A673 (cell line): ENCODE measurements around the gene TIGD7. TPM values are rescaled to one million over a fixed set of nuclear protein-coding genes. Genes with fewer than 3 reads are reported as not detected.

ENCODE experiments used
- Bru-seq: library from RNA; stranded (reverse); fragments of 400-500 nt; gene quantifications from one replicate; lab custom pipeline; 2021; lab: Mats Ljungman, UMichigan
- BruChase-seq, 2 experiments: library from RNA; stranded (reverse); fragments of 400-500 nt; gene quantifications; one replicate each; lab custom pipeline; 2021; lab: Mats Ljungman, UMichigan
- BruUV-seq: library from RNA; stranded (reverse); fragments of 400-500 nt; replicated peaks from 2 replicates; lab custom pipeline; 2021; lab: Mats Ljungman, UMichigan
- CTCF ChIA-PET: fragments of 300-600 bp; sonication (Branson Sonifier 250); formaldehyde crosslinking; loops from one replicate; lab custom pipeline; 2022; ENCODE audit warnings: antibody characterized with exemption; lab: Charles Lee
- POLR2A ChIA-PET: fragments of 300-600 bp; sonication (Branson Sonifier 250); formaldehyde crosslinking; loops from one replicate; lab custom pipeline; 2022; ENCODE audit warnings: antibody characterized with exemption; ENCODE audit not compliant: low non-redundant PET; lab: Charles Lee
- DNase-seq: peaks from one replicate; pipeline ENCODE4 v3.0.0-alpha.2; 2015; ENCODE audit warnings: low spot score
- H3K27ac ChIP-seq: fragments of 200-600 bp; sonication (generic); 2 replicates; pipeline ENCODE4 v1.5.1; 2016; ENCODE audit warnings: mixed run types, low read depth, mild to moderate bottlenecking, mixed read lengths, antibody characterized with exemption, low read length; ENCODE audit not compliant: poor library complexity, severe bottlenecking
- H3K27me3 ChIP-seq: fragments of 200-600 bp; sonication (generic); replicated peaks from 2 replicates; pipeline ENCODE4 v1.6.1; 2017; ENCODE audit warnings: mixed run types, low read depth, mild to moderate bottlenecking, mixed read lengths, antibody characterized with exemption, low read length; ENCODE audit not compliant: insufficient read depth, poor library complexity
- H3K36me3 ChIP-seq: fragments of 200-600 bp; sonication (generic); 2 replicates; pipeline ENCODE4 v1.6.1; 2016; ENCODE audit warnings: mixed run types, mild to moderate bottlenecking, mixed read lengths, antibody characterized with exemption, low read length; ENCODE audit not compliant: insufficient read depth, poor library complexity, severe bottlenecking
- H3K4me1 ChIP-seq: fragments of 200-600 bp; sonication (generic); 2 replicates; pipeline ENCODE4 v1.6.1; 2017; ENCODE audit warnings: mixed run types, mild to moderate bottlenecking, mixed read lengths, antibody characterized with exemption, low read length; ENCODE audit not compliant: insufficient read depth, poor library complexity, severe bottlenecking
- H3K4me3 ChIP-seq: fragments of 200-600 bp; sonication (generic); 2 replicates; pipeline ENCODE4 v1.5.1; 2016; ENCODE audit warnings: low read depth, mixed run types, mild to moderate bottlenecking, mixed read lengths, low read length; ENCODE audit not compliant: poor library complexity, severe bottlenecking
- H3K9me3 ChIP-seq: fragments of 200-600 bp; sonication (generic); 2 replicates; pipeline ENCODE4 v1.6.1; 2016; ENCODE audit warnings: mixed run types, low read depth, mild to moderate bottlenecking, mixed read lengths, antibody characterized with exemption, low read length; ENCODE audit not compliant: poor library complexity, severe bottlenecking
- EZH2 ChIP-seq: fragments of 200-600 bp; sonication (generic); IDR thresholded peaks from 2 replicates; pipeline ENCODE4 v1.6.1; 2017; ENCODE audit warnings: borderline replicate concordance, low read depth, mild to moderate bottlenecking, mixed read lengths, antibody characterized with exemption, low read length; ENCODE audit not compliant: poor library complexity, severe bottlenecking
- intact Hi-C: fragments of 100-400 bp; cut with micrococcal nuclease; formaldehyde crosslinking; loops from one replicate; pipeline ENCODE4 v1.10.0; 2022; ENCODE audit not compliant: unreplicated experiment
- long read RNA-seq: library from polyadenylated mRNA; stranded (forward); transcript quantifications from one replicate; pipeline ENCODE4 v2.0.0, GENCODE V29; 2022
- total RNA-seq: library from RNA; stranded (reverse); gene quantifications from 2 replicates; pipeline ENCODE4 v1.2.3, GENCODE V29; 2021
- TF ChIP-seq, protein P1 (sequence below): fragments of 300-800, 200-600 bp; sonication (generic); conservative IDR thresholded peaks from 2 replicates; pipeline ENCODE4 v1.5.1; 2017; ENCODE audit warnings: low read depth, mild to moderate bottlenecking, antibody characterized with exemption, low read length, moderate library complexity, mixed read lengths

The TIGD7 gene, protein sequence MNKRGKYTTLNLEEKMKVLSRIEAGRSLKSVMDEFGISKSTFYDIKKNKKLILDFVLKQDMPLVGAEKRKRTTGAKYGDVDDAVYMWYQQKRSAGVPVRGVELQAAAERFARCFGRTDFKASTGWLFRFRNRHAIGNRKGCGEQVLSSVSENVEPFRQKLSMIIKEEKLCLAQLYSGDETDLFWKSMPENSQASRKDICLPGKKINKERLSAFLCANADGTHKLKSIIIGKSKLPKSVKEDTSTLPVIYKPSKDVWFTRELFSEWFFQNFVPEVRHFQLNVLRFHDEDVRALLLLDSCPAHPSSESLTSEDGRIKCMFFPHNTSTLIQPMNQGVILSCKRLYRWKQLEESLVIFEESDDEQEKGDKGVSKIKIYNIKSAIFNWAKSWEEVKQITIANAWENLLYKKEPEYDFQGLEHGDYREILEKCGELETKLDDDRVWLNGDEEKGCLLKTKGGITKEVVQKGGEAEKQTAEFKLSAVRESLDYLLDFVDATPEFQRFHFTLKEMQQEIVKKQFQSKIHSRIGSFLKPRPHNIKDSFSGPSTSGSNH
- 5.7 and 7.9 TPM in 2 replicates for total RNA-seq
- percentile 77 among the genes with signal in this experiment for Bru-seq, nascent RNA
- BruChase-seq, experiment 1, labeled RNA remaining after a 2-hour chase, result percentile 86 among the genes with signal in this experiment
- BruChase-seq, experiment 2, labeled RNA remaining after a 6-hour chase, result percentile 78 among the genes with signal in this experiment
- long read RNA-seq, partial matches to known transcripts, result 0 of 17 reads
- long read RNA-seq, other reads (novel, unspliced or antisense), result 13 of 17 reads

DNA sequence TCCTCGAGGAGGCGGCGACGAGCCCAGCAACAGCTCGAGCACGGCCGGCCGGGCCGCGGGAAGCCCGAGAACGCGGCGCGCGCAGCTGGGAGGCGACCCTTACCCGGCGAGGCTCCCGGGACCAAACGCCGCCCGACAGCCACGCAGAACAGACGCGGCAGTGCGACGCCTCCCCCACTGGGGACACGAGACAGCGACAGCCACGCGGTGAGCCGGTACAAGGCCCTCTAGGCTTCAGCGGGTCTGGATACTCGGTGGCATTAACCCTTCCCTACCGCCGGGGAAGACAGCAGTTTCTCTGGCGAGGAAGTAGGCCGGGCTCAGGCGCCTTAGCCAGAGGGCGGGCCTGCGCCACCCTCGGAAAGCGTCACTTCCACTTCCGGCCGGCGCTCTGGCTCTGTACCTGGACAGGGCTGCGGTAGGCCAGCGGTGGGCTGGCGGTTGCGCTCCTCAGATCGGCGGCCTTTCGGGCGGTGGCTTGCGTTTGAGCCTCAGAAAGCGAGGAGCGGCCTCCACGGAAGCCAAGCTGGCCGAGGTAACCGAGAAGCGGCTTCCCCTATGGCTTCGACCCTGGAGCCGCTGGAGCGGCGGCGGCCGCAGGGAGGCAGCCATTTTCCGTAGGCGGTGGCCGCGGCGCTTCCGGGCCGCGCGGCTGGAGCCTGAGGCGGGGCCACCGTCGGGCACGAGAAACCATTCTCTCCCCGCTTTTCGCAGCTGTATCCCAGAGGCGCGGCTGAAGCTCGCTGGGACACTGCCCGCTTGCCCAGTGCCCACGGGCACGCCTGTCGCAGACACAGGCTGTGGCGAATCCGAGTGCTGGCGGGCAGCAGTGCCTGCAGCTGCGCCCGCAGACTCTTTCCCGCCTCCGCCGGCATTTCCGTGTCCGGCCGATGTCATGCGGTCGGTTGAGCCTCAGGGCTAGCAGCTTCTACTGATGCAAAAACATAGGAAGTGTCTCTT, at the start of gene TIGD7, which contains the start of gene ZNF75A:
TSS of gene TIGD7 (minus strand) at position 322 of the 960 bp plus-strand sequence. CDS start 4,816 bp downstream, outside the sequence.
TSS of gene ZNF75A (plus strand) at position 389 of the 960 bp plus-strand sequence. CDS start 2,932 bp downstream, outside the sequence.
- intact Hi-C loops, result no loop called here

DNA sequence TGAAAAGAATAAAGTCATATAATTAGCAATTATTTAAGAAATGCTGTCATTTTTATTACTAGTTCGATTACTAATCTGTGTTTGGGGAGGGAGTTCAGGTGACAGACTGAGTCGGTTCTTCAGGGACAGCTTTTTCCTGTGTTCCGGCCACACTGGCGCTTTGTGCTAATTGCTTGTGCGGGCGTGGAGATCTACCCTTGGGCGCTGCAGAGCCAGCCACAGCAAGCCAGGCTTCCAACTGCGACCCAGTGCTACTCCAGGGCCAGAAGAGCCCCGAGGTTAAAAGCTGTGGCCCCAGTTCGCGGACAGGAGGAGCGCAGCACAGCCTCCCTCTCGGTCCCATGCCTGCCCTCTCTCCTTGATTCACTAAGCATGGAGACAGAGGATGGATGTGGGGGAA, 43.9 kb upstream of the TIGD7 start:
- Histone ChIP-seq H3K27me3 (no peaks in the 10 kb centered on the region), H3K36me3 (no peaks in the 10 kb centered on the region), H3K4me1 (no peaks in the 10 kb centered on the region), H3K9me3 (no peaks in the 10 kb centered on the region), H3K27ac (no peak overlapping the region), H3K4me3 (no peak overlapping the region)
- no TSS peak for BruUV-seq
- no peak for DNase-seq
- POLR2A ChIA-PET, result no interaction called here
- TF ChIP-seq, protein P1, sequence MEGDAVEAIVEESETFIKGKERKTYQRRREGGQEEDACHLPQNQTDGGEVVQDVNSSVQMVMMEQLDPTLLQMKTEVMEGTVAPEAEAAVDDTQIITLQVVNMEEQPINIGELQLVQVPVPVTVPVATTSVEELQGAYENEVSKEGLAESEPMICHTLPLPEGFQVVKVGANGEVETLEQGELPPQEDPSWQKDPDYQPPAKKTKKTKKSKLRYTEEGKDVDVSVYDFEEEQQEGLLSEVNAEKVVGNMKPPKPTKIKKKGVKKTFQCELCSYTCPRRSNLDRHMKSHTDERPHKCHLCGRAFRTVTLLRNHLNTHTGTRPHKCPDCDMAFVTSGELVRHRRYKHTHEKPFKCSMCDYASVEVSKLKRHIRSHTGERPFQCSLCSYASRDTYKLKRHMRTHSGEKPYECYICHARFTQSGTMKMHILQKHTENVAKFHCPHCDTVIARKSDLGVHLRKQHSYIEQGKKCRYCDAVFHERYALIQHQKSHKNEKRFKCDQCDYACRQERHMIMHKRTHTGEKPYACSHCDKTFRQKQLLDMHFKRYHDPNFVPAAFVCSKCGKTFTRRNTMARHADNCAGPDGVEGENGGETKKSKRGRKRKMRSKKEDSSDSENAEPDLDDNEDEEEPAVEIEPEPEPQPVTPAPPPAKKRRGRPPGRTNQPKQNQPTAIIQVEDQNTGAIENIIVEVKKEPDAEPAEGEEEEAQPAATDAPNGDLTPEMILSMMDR, result no peak
- no peak for TF ChIP-seq EZH2
- CTCF ChIA-PET, result no interaction called here
- intact Hi-C loops, result no loop called here

More for the DNA sequence above, at the start of gene TIGD7, which contains the start of gene ZNF75A:
- ChIA-PET POLR2A (no interaction called here), CTCF (interaction anchor here (0.7 kb wide), 1 partner anchor 335 kb away, joined by 3 read pairs; no protein-coding TSS in a partner anchor)
- Histone ChIP-seq H3K27ac (peak within 1 kb of the TSS; percentile 90), H3K4me3 (peak within 1 kb of the TSS; percentile 61), H3K4me1 (peaks cover 6% of the 10 kb centered on the region), H3K9me3 (peaks cover 78% of the 10 kb centered on the region), H3K27me3 (no peaks in the 10 kb centered on the region), H3K36me3 (peaks cover 48% of the 10 kb centered on the region)
- DNase-seq, result peak; percentile 94
- no TSS peak for BruUV-seq
- no peak for TF ChIP-seq EZH2
- TF ChIP-seq, protein P1, result no peak; the same call in 1 of the 2 replicates
